Measurements from ENCODE around the gene GABRR2.
"Not testable (repeated sequence)": the region's sequence is repeated elsewhere in the genome, so short reads cannot be mapped to it uniquely, and the experiment has no call there.

The GABRR2 gene

DNA sequence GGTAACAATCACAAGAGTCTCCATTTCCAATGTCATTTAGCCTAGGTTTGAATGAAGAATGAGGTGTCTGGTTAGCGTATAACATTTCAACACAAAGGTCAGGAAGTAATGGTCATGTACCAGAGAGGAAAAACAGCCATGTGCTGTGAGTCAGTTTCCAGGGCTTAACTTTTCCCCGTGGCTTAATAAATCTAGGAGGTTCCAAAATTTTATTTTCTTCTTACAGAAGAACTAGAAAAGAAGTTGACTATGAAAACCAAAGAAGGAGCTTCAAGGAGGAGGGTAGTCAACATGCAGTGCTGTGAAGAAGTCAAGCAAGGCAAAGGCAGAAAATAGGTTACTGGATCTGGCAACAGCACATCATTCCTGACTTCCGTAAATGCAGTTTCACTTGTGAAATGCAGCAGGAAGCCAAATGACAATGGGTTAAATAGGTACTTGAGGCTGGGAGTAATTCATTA lies 8.4 kb upstream of the GABRR2 start:
- DNase-seq, result no peak

DNA sequence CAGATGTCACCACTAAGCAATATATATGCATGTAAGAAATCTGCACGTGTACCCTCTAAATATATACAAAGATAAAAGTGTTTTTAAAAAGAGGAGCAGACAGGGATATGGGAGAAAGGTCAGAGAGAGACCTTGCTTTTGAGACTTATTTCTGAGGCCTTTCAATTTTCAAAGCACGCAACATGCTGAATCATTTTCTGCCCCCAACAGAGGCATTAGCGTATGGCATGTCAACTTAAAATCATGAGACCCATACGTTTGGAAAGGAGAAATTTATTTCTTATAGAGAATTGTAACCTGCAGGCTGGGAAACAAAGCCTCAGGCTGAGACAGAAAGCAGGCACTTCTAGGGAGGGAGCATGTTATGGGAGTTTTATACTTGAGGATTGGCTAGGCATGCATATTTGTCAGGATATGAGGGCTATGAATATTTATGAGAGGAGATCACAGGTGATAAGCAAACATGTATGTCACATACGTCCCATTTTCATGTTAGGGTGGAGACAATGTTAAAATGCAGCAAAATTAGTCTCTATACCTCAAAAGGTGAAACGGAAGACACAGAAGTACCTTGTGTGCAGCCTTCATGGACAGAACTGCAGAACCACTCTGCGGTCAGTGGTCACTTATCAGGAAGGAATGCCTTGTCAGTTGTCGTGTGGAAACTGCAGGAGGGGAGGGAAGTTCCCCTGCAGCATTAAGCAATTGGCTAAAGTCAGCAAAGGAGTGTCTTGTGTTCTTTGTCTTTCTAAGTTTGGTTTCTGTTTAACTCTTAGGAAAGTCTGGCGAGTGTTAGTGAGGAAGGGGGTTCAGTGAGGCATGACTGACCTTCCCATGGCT lies 6.3 kb upstream of the GABRR2 start:
- peak in 1 of 2 donors; percentile 7 for DNase-seq

DNA sequence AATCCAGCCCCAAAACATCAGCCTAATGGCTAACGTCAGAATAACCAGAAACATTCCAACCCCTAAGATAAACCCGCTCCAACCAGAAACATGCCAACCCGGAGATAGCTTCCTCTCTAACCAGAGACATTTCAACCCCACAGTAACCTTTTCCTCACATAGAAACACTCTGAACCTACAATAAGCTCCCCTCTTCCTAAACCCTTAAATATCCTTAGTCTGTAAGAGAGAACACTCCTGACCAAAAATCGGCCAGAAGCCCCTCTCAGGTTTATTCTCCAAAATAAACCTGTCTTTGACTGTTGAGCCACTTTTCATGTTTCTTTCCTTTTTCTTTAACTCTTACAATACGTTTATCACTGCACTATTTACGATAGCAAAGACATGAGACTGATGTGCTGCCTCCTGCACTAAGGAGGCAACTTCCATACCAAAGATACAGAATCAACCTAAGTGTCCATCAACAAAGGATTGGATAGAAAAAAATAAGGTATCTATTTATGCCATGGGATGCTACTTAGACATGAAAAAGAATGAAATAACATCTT lies 5.0 kb upstream of the GABRR2 start:
- no peak for DNase-seq

GRCh38 chr6:89317067-89317466 lies 2.0 kb upstream of the GABRR2 start:
- no peak for DNase-seq

GRCh38 chr6:89314692-89315091 lies 407 bp downstream of the GABRR2 start:
- no peak for DNase-seq

DNA sequence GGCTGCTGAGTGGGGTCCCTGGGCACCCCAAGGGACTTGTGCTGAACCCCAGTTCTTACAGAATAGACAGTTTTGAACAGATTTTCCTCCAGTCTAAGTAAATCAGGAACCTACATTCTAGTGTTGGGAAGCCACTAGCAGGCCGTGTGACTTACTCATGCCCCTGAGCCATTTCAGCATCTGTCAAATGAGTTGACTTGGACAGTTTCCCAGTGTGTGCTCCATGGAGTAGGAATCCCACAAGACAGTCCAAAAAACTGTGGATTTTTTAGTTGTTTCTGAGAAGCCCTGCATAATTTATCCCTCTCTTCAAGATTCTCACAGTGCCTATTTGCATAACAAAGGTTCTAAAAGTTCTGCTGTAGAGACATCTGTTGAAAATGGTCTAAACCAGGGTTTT lies 2.1 kb downstream of the GABRR2 start:
- DNase-seq, result no peak

DNA sequence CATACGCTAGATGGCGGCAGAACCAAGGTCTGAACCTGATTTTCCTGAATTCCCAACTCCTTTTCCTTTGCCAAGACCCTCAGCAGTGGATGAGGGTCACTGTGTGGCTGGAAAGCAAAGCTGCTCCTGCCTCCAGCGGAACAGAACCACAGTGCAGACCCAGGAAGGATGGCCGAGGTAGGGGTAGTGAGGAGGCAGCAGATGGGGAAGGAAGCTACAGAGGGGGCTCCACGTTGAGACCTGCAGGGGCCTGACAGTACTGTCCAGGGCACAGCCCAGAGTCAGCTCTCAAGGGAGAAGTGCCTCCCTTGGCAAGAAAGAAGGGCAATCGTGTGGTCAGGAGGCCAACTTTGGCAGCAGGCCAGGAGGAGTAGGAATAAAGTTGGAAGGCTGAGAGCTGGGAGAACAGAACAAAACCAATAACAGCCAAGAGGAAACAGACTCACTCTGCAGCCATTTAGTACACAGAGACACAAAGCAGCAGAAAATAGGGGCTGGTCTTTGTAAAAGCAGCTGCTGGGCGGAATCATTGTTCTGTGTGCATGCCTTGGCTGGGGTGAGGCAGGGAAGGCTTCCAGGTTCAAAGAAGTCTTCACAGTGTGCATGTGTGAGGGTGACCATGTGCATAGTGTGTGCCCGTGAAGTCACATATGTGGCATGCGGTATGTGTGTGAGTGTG lies 3.1 kb downstream of the GABRR2 start:
- no peak for DNase-seq

DNA sequence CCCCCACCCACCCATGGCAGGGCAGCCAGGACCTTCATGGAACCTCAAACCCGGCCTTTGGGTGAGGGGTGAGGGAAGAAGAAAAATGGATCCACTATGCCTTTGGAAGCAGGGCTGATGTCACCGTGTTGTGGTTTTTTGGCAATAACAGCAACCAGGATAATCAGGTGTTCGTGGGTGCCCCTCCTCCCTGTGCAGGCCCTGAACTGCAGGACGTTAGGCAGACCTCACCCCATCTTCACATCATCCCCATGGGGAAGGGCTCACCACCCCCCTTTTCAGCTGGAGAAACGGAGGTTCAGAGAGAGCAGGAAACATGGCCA lies 3.6 kb downstream of the GABRR2 start:
- no peak for DNase-seq

DNA sequence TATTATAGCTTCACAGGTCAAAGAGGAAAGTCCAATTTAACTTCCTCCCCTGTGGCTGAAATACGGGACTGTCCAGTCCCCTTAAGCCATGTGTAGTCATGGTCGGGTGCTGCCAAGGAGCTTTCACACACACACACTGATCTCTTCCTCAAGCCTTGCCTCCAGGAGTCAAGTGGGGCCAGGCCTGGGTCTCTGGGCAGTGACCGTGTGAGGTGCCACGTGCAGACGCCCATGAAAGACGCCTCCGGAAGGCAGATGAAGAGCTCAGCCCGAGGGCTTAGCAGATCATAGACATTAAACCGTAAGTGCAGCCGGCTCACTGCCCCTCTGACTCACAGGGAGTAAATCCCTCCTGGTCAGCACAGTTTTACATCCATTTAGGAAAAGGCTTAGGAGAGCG lies 4.2 kb downstream of the GABRR2 start:
- no peak for DNase-seq

- no peak for DNase-seq
These were observed 6.3 kb downstream of the GABRR2 start for GRCh38 chr6:89308525-89309395.

- not testable (repeated sequence) for DNase-seq
These were observed 10.6 kb downstream of the GABRR2 start for GRCh38 chr6:89304517-89304916.

- no peak for DNase-seq
These were observed 12.2 kb downstream of the GABRR2 start for GRCh38 chr6:89302936-89303335.

GRCh38 chr6:89302195-89302770 lies 12.8 kb downstream of the GABRR2 start:
- no peak for DNase-seq

GRCh38 chr6:89301586-89302194 lies 13.4 kb downstream of the GABRR2 start:
- DNase-seq, result no peak

DNA sequence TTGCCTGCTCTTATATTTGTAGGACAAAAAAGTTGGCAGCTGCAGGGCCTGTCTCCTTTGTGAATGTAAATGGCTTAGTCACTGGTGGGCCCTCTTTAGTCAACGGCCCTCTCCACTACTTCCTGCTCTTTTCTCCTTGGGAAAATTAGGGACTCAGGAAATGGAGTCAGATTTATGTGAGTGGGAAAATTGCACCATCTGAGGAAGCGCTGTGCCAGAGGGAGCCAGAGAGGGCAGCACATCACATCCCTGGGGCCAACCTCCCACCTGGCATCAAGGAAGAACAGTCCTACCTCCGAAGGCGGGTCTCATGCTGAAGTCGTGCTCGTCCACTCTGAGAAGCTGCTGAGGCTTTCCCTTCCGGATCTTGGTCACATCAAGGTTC lies 15.6 kb downstream of the GABRR2 start:
- no peak for DNase-seq

DNA sequence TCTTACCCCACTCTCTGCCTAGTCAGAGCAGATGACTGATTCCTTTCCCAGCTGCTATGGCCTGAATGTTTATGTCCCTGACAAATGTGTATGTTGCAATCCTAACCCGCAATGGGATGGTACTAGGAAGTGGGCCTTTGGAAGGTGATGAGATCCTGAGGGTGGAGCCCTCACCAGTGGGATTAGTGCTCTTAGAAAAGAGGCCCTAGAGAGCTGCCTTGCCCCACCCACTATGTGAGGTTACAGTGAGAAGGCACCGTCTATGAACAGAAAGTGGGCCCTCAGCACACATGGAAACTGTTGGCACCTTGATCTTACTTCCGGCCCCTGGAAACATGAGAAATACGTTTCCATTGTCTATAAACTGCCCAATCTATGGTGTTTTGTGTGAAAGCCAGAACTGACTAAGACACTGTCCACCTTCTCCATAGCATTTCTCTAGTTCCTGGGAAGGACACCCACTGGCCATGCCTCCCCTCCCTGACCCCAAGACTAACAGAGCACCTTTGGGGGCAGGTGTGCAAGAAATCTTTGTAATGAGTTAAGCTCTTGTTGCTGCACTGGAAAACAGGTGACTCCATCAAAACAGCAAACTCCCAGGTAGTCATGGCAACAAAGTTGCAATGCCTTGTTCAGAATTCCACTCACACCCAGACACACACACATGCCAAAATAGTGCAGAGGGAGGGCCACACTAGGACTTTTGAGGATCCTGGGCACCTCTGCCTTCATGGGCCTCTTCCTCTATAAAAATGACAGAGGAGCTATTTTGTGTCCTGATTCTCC lies 16.2 kb downstream of the GABRR2 start:
- no peak for DNase-seq

GRCh38 chr6:89297695-89298351 lies 17.3 kb downstream of the GABRR2 start:
- DNase-seq, result peak in 1 of 2 donors; percentile 84

DNA sequence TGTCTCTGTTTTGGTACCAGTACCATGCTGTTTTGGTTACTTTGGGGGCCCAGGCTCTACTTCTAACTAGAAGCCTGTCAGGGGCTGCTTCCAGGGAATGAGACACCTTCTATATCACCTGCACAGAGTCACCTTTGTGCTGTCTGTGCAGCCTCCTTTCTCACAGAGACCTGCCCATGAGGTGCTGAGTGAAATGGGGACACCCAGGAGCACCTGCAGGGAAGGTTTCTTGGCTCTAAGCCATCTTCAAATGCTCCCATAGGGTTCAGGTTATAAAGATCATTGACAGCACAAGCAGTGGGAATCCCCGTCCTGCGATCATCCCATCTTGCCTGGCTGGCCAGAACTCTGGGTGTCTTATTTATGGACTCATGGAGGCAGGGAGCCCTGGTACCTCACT lies 19.1 kb downstream of the GABRR2 start:
- DNase-seq, result no peak

GRCh38 chr6:89295116-89295515 lies 20.0 kb downstream of the GABRR2 start:
- DNase-seq, result not testable (repeated sequence)

DNA sequence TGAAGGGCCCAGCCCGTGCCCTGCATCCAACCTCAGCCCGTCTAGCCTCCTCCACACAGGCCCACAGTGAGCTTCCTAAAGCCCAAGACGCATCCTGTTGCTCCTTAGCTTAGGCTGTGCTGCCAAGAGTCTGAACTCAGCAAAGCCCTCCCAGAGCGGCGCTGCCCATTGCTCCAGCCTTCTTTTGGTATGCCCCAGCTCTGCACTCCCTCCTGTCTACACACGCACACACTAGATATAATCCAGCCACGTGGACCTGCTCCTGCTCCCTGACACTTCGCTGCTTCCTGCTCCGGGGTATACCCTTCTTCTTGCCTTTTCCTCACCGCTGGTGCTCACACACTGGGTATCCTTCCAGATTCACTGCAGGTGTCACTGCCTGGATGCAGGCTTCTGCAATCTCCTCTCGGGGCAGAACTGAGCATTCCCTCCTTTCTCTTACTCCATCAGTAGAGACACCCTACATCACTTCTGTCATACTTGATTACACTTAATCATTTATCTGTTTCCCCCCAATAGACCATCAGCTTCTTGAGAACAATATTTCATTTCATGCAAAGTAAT lies 23.8 kb downstream of the GABRR2 start:
- DNase-seq, result no peak
